ENCODE results near the gene ZNF24.

- TF ChIP-seq, protein P1, sequence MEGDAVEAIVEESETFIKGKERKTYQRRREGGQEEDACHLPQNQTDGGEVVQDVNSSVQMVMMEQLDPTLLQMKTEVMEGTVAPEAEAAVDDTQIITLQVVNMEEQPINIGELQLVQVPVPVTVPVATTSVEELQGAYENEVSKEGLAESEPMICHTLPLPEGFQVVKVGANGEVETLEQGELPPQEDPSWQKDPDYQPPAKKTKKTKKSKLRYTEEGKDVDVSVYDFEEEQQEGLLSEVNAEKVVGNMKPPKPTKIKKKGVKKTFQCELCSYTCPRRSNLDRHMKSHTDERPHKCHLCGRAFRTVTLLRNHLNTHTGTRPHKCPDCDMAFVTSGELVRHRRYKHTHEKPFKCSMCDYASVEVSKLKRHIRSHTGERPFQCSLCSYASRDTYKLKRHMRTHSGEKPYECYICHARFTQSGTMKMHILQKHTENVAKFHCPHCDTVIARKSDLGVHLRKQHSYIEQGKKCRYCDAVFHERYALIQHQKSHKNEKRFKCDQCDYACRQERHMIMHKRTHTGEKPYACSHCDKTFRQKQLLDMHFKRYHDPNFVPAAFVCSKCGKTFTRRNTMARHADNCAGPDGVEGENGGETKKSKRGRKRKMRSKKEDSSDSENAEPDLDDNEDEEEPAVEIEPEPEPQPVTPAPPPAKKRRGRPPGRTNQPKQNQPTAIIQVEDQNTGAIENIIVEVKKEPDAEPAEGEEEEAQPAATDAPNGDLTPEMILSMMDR (IDR thresholded peaks at IDR 0.05) = no peak
- no peak for TF ChIP-seq ZFX (IDR thresholded peaks at IDR 0.05; ENCODE audit: borderline replicate concordance)
These were observed 38.9 kb upstream of the ZNF24 start for GRCh38 chr18:35383136-35383535.
